OCI-M2 (cell line): Measurements from ENCODE around the gene REEP3.
"Not testable (repeated sequence)": the region's sequence is repeated elsewhere in the genome, so short reads cannot be mapped to it uniquely, and the experiment has no call there.

ENCODE experiments used
- DNase-seq: peaks from one replicate; lab custom pipeline; 2025; ENCODE audit not compliant: unreplicated experiment; lab: John Stamatoyannopoulos, UW

The REEP3 gene

GRCh38 chr10:63661347-63661746 is 140.1 kb downstream of the REEP3 start:
- DNase-seq, result no peak

GRCh38 chr10:63664341-63664885 is 143.2 kb downstream of the REEP3 start:
- no peak for DNase-seq

DNA sequence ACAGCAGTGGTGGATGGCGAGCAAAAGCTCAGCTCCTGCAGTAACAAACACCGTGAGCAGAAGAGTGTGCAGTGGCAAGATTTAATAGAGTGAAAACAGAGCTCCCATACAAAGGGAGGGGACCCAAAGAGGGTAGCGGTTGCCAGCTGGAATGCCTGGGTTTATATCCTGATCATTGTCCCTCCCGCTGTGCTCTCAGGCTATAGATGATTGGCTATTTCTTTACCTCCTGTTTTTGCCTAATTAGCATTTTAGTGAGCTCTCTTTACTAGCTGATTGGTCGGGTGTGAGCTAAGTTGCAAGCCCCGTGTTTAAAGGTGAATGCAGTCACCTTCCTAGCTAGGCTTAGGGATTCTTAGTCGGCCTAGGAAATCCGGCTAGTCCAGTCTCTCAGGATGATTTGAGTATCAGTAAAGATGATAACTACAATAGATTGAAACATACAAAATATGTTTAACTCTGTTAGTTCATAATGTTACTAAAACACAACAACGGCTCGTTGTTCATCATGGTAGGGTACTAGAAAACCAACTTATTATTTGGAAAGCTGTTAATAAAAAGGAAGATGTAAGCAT is 143.9 kb downstream of the REEP3 start:
- not testable (repeated sequence) for DNase-seq

DNA sequence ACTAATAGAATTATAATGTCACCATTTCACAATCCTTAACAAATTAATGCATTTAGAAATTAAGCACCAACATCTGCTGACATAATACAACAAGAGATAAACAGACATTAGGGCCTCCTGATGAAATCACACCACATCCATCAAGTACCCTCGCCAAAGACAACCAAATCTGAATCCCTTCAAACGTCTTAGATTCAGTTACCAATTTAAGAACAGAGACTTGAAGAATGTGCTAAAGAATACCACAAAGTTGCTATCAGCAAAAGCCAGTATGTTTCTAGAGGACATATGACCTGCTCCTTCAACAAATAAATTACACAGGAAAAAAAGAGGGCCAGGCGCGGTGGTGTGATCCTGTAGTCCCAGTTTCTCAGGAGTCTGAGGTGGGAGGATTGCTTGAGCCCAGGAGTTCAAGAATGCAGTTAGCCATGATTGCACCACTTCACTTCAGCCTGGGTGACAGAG is 144.5 kb downstream of the REEP3 start:
- no peak for DNase-seq

- no peak for DNase-seq
Observed at GRCh38 chr10:63666836-63667383, 145.7 kb downstream of the REEP3 start.

GRCh38 chr10:63667596-63668480 is 146.6 kb downstream of the REEP3 start:
- no peak for DNase-seq

DNA sequence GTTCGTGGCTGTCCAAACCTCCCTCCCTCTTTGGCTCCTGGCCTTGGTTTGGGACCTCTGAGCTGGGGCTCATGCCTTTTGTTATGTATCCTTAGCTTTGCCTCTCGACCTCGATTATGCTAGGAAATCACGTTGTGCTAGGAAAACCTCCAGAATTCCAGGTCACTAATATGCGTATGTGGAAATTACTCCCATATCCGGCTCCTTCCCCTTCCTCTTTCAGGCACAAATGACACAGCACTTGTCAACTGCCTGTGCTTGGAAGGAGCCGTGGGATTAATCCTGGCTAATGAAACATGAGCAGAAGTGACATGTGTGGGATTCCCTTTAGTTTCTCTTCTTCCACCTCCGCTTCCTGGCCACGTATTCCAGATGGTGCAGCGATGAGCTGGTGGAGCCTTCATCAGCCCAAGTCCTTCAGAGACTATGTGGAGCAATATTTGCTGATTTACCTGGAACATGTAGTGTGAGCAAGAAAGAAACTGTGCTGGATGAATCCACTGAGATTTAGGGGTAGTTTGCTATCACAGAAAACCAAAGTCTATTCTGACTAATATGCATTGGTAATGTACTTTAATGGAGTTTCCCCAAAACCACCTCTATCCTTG is 149.2 kb downstream of the REEP3 start:
- no peak for DNase-seq

DNA sequence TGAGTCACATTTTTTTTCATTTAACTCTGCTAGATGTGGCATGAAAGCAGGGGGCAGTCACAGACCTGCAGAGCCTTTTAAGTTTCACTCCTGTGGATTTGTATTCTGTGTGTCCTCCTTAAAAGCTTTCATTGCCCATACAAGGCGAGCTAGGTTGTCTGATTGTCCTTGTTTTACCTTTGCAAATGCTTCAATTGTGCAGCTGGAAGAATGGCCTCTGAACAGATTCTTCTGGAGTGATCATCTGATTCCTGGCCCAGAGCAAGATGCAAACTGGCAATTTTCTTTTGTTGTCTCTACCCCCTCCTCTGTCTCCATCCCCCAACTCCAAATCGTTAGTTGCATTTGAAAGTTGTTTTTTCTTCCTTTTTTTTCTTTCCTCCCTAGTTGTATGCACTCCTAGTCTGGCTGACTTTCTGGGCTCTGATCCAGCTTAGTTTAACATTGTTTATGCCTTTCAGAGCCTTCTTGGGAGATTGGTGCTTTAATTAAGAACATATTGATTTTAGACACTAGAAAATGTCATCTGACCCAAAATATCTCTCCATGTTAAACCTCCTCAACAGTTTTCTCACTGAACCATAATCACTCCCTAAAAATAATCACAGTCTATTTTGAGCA is 150.2 kb downstream of the REEP3 start:
- DNase-seq, result no peak

DNA sequence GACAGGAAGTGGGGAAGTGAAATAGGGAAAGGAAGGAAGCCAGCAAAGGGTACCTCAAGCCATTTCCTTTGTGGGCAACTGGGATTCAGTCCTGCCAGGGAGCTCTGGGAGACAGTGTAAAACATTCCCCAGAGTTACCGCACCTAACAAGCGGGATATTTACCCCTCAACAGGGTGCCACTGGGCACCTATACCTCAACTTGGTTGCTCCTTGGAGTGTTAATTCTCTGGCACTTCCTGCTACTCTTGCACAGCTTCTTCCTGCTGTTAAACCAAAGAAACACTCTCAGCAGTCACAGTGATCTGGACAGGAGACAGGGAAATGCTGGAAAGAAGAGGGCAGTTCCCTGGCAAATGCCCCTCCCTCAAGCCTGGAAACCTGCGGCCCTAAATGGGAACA is 151.3 kb downstream of the REEP3 start:
- DNase-seq, result no peak

DNA sequence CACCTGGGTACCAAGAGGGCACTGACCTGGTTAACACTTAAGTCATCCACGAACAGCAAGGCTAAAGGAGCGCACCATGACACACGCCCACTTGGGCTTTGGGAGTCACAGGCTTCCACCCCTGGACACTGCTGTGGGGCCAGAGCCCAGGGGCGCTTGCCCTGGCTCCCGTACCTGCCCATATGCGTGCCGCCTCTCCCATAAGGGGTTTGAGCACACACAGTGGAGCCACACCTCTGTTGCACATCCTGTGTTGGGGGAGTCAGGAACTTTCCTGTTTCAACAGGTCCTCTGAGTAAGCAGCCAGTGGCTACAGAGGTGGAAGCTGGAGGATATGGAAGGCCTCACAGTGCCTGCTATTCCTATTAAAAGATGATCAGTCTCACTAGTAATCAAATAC is 152.0 kb downstream of the REEP3 start:
- no peak for DNase-seq

GRCh38 chr10:63673846-63674245 is 152.6 kb downstream of the REEP3 start:
- no peak for DNase-seq
